Neural cell (in vitro differentiated cells): ENCODE data around the gene MEX3A.

Experiments used
- CTCF ChIP-seq: fragments of 450-650 bp; IDR thresholded peaks from 2 replicates; pipeline ENCODE4 v1.5.1; 2014; ENCODE audit warnings: antibody characterized with exemption, mild to moderate bottlenecking, moderate library complexity; ENCODE audit not compliant: poor library complexity, severe bottlenecking
- EZH2 ChIP-seq: fragments of 200-600, 300-800 bp; shearing (Covaris generic), sonication (generic); IDR thresholded peaks from 2 replicates; pipeline ENCODE4 v1.6.1; 2014; ENCODE audit warnings: antibody characterized with exemption, low read length, borderline replicate concordance, mild to moderate bottlenecking; ENCODE audit not compliant: insufficient read depth, poor library complexity, severe bottlenecking
- MXI1 ChIP-seq: fragments of 450-650 bp; conservative IDR thresholded peaks from 2 replicates; pipeline ENCODE4 v1.6.1; 2014; ENCODE audit warnings: antibody characterized with exemption, mild to moderate bottlenecking; ENCODE audit not compliant: poor library complexity, severe bottlenecking
- POLR2AphosphoS5 ChIP-seq: IDR thresholded peaks from 2 replicates; pipeline ENCODE4 v1.6.1; 2012
- RAD21 ChIP-seq: fragments of 450-650 bp; conservative IDR thresholded peaks from 2 replicates; pipeline ENCODE4 v1.6.1; 2014; ENCODE audit warnings: antibody characterized with exemption, mild to moderate bottlenecking, moderate library complexity
- REST ChIP-seq: IDR thresholded peaks from 2 replicates; pipeline ENCODE4 v1.6.1; 2012; ENCODE audit warnings: borderline replicate concordance
- SMC3 ChIP-seq: fragments of 450-650 bp; conservative IDR thresholded peaks from 2 replicates; pipeline ENCODE4 v1.6.1; 2014; ENCODE audit warnings: antibody characterized with exemption, mild to moderate bottlenecking, moderate library complexity; ENCODE audit not compliant: poor library complexity

GRCh38 chr1:156067262-156067661 is 15.0 kb downstream of the MEX3A start:
- TF ChIP-seq CTCF (no peak), POLR2AphosphoS5 (no peak), MXI1 (no peak), RAD21 (no peak), SMC3 (no peak), EZH2 (no peak), REST (no peak)
